OCI-LY7 (cell line): ENCODE data around the gene TBC1D19.

Experiments
- CTCF ChIP-seq: fragments of 200-600 bp; sonication (generic); conservative IDR thresholded peaks from 2 replicates; pipeline ENCODE4 v1.5.1; 2014; ENCODE audit warnings: mild to moderate bottlenecking, antibody characterized with exemption, low read length, moderate library complexity, mixed read lengths
- EZH2phosphoT487 ChIP-seq: fragments of 200-600 bp; sonication (generic); IDR thresholded peaks from 2 replicates; pipeline ENCODE4 v1.6.1; 2018; ENCODE audit warnings: low read depth, borderline replicate concordance, mild to moderate bottlenecking, mixed run types, antibody characterized with exemption, low read length, moderate library complexity, mixed read lengths

- TF ChIP-seq CTCF (no peak), EZH2phosphoT487 (no peak)
Observed at GRCh38 chr4:26785312-26785711, 201.4 kb downstream of the TBC1D19 start.
